Ishikawa (cell line): ENCODE results near the gene ZNF219.

Experiments
- CEBPB ChIP-seq: IDR thresholded peaks from 2 replicates; pipeline ENCODE4 v1.6.1; 2012
- CREB1 ChIP-seq: IDR thresholded peaks from 2 replicates; pipeline ENCODE4 v1.6.1; 2012; ENCODE audit warnings: low read depth
- EGR1 ChIP-seq: IDR thresholded peaks from 2 replicates; pipeline ENCODE4 v1.6.1; 2012
- EP300 ChIP-seq: IDR thresholded peaks from 2 replicates; pipeline ENCODE4 v1.6.1; 2012; ENCODE audit warnings: borderline replicate concordance
- FOXM1 ChIP-seq: IDR thresholded peaks from 2 replicates; pipeline ENCODE4 v1.6.1; 2012; ENCODE audit warnings: low read depth, borderline replicate concordance
- MAX ChIP-seq: IDR thresholded peaks from 2 replicates; pipeline ENCODE4 v1.6.1; 2012
- NFIC ChIP-seq: IDR thresholded peaks from 2 replicates; pipeline ENCODE4 v1.6.1; 2012
- RAD21 ChIP-seq: IDR thresholded peaks from 2 replicates; pipeline ENCODE4 v1.6.1; 2012; ENCODE audit warnings: low read depth
- REST ChIP-seq: IDR thresholded peaks from 2 replicates; pipeline ENCODE4 v1.6.1; 2012; ENCODE audit warnings: low read depth, mild to moderate bottlenecking
- TAF1 ChIP-seq: IDR thresholded peaks from 2 replicates; pipeline ENCODE4 v1.6.1; 2012; ENCODE audit warnings: low read depth, mild to moderate bottlenecking
- TCF12 ChIP-seq: IDR thresholded peaks from 2 replicates; pipeline ENCODE4 v1.6.1; 2012; ENCODE audit warnings: low read depth
- TEAD4 ChIP-seq: IDR thresholded peaks from 2 replicates; pipeline ENCODE4 v1.6.1; 2012
- USF1 ChIP-seq: IDR thresholded peaks from 2 replicates; pipeline ENCODE4 v1.6.1; 2012
- YY1 ChIP-seq: IDR thresholded peaks from 2 replicates; pipeline ENCODE4 v1.6.1; 2012; ENCODE audit warnings: low read depth
- ZBTB7A ChIP-seq: IDR thresholded peaks from 2 replicates; pipeline ENCODE4 v1.6.1; 2012; ENCODE audit warnings: low read depth

Gene ZNF219

GRCh38 chr14:21054768-21055145, 43.7 kb downstream of the ZNF219 start:
- TF ChIP-seq REST, result no peak
- no peak for TF ChIP-seq NFIC
- no peak for TF ChIP-seq CEBPB
- TF ChIP-seq EP300, result no peak
- no peak for TF ChIP-seq RAD21
- no peak for TF ChIP-seq EGR1

GRCh38 chr14:21054123-21054767, 44.2 kb downstream of the ZNF219 start:
- no peak for TF ChIP-seq TCF12
- TF ChIP-seq CEBPB, result no peak
- no peak for TF ChIP-seq NFIC
- no peak for TF ChIP-seq ZBTB7A
- TF ChIP-seq YY1, result no peak
- TF ChIP-seq EP300, result no peak
- TF ChIP-seq EGR1, result no peak
- no peak for TF ChIP-seq MAX
- TF ChIP-seq TAF1, result no peak
- no peak for TF ChIP-seq RAD21
- TF ChIP-seq CREB1, result no peak

- TF ChIP-seq CREB1, result no peak
- TF ChIP-seq MAX, result no peak
Observed at GRCh38 chr14:21053184-21054122, 45.0 kb downstream of the ZNF219 start.

GRCh38 chr14:21050597-21050996, 47.9 kb downstream of the ZNF219 start:
- TF ChIP-seq MAX (no peak), TEAD4 (no peak), ZBTB7A (no peak), YY1 (no peak), CREB1 (no peak), NFIC (no peak), RAD21 (no peak), REST (no peak), TAF1 (no peak), TCF12 (no peak), CEBPB (no peak), FOXM1 (no peak), USF1 (no peak)

- no peak for TF ChIP-seq EGR1
Observed at GRCh38 chr14:21049271-21049673, 49.2 kb downstream of the ZNF219 start.

GRCh38 chr14:21048638-21049037, 49.8 kb downstream of the ZNF219 start:
- no peak for TF ChIP-seq MAX
- TF ChIP-seq TCF12, result no peak
- no peak for TF ChIP-seq CEBPB
- TF ChIP-seq YY1, result no peak
- TF ChIP-seq REST, result no peak
